IMR-90 (cell line): ENCODE measurements around the gene GARIN5A. TPM values are rescaled to one million over a fixed set of nuclear protein-coding genes. Genes with fewer than 3 reads are reported as not detected.

ENCODE experiments used
- ATAC-seq: fragments of 200-7000 bp; cut with Tn5 transposase; 2 replicates; pipeline ENCODE4 v1.9.1; 2020; ENCODE audit warnings: low read depth, mild to moderate bottlenecking, moderate library complexity
- BruUV-seq: library from RNA; stranded (reverse); fragments of 400-500 nt; replicated peaks from 2 replicates; lab custom pipeline; 2021; lab: Mats Ljungman, UMichigan
- CTCF ChIA-PET: fragments of 300-600 bp; formaldehyde crosslinking; extraction: SDS; loops from one replicate; lab custom pipeline; 2021; ENCODE audit warnings: antibody characterized with exemption; lab: Yijun Ruan, JAX
- POLR2A ChIA-PET: fragments of 300-600 bp; sonication (Branson Sonifier 250); formaldehyde crosslinking; loops from one replicate; lab custom pipeline; 2022; ENCODE audit warnings: antibody characterized with exemption; ENCODE audit not compliant: unreplicated experiment; lab: Charles Lee
- DNase-seq: peaks from one replicate; pipeline ENCODE4 v3.0.0; 2013
- H2AFZ ChIP-seq: replicated peaks from 2 replicates; pipeline ENCODE3; 2013; ENCODE audit warnings: low read length, mild to moderate bottlenecking; ENCODE audit not compliant: poor library complexity
- H2AK5ac ChIP-seq: 2 replicates; pipeline ENCODE4 v1.6.1; 2013; ENCODE audit warnings: low read depth, low read length, inconsistent platforms
- H2AK9ac ChIP-seq: replicated peaks from 2 replicates; pipeline ENCODE3; 2013; ENCODE audit warnings: mild to moderate bottlenecking, low read depth, low read length, moderate library complexity; ENCODE audit not compliant: poor library complexity
- H2BK120ac ChIP-seq: 2 replicates; pipeline ENCODE4 v1.6.1; 2013; ENCODE audit warnings: low read depth, low read length, inconsistent platforms
- H2BK15ac ChIP-seq: 3 replicates; pipeline ENCODE4 v1.6.1; 2013; ENCODE audit warnings: low read depth, low read length, inconsistent platforms
- H2BK20ac ChIP-seq: 2 replicates; pipeline ENCODE4 v1.6.1; 2013; ENCODE audit warnings: low read depth, mild to moderate bottlenecking, inconsistent platforms, low read length, moderate library complexity
- H2BK5ac ChIP-seq: 2 replicates; pipeline ENCODE4 v1.6.1; 2013; ENCODE audit warnings: mild to moderate bottlenecking, low read depth, low read length, inconsistent platforms; ENCODE audit not compliant: poor library complexity, severe bottlenecking
- H3K14ac ChIP-seq: replicated peaks from 2 replicates; pipeline ENCODE4 v1.6.1; 2013; ENCODE audit warnings: low read depth, low read length, inconsistent platforms
- H3K18ac ChIP-seq: 2 replicates; pipeline ENCODE4 v1.6.1; 2013; ENCODE audit warnings: low read depth, low read length, control low read depth
- H3K23ac ChIP-seq: 2 replicates; pipeline ENCODE4 v1.6.1; 2013; ENCODE audit warnings: low read depth, low read length, inconsistent platforms
- H3K27ac ChIP-seq: 2 replicates; pipeline ENCODE4 v1.5.1; 2013; ENCODE audit warnings: mild to moderate bottlenecking, control low read depth, low read length; ENCODE audit not compliant: insufficient read depth
- H3K27me3 ChIP-seq: 2 replicates; pipeline ENCODE4 v1.6.1; 2013; ENCODE audit warnings: low read length; ENCODE audit not compliant: control insufficient read depth, insufficient read depth
- H3K36me3 ChIP-seq: 2 replicates; pipeline ENCODE4 v1.6.1; 2013; ENCODE audit warnings: low read length, mixed read lengths; ENCODE audit not compliant: control insufficient read depth, insufficient read depth
- H3K4ac ChIP-seq: 2 replicates; pipeline ENCODE4 v1.6.1; 2013; ENCODE audit warnings: low read depth, low read length, inconsistent platforms
- H3K4me1 ChIP-seq: 2 replicates; pipeline ENCODE4 v1.6.1; 2013; ENCODE audit warnings: low read length, mixed read lengths; ENCODE audit not compliant: control insufficient read depth, insufficient read depth
- H3K4me2 ChIP-seq: 2 replicates; pipeline ENCODE4 v1.6.1; 2013; ENCODE audit warnings: low read depth, mild to moderate bottlenecking, control low read depth, low read length, moderate library complexity
- H3K4me3 ChIP-seq: 2 replicates; pipeline ENCODE4 v1.5.1; 2013; ENCODE audit warnings: low read depth, mild to moderate bottlenecking, control low read depth, low read length, moderate library complexity; ENCODE audit not compliant: insufficient read depth
- H3K56ac ChIP-seq: 2 replicates; pipeline ENCODE4 v1.6.1; 2013; ENCODE audit warnings: low read length, inconsistent platforms; ENCODE audit not compliant: insufficient read depth; ENCODE audit errors: extremely low read depth
- H3K79me1 ChIP-seq, 2 experiments: 2 replicates each; pipeline ENCODE4 v1.6.1; 2013; ENCODE audit warnings: low read length in 2 of 2, inconsistent platforms in 1 of 2, low read depth in 1 of 2
- H3K9ac ChIP-seq: 2 replicates; pipeline ENCODE4 v1.6.1; 2013; ENCODE audit warnings: low read depth, low read length, control low read depth
- H3K9me1 ChIP-seq: 2 replicates; pipeline ENCODE4 v1.6.1; 2013; ENCODE audit warnings: low read length, inconsistent platforms; ENCODE audit not compliant: insufficient read depth
- H3K9me3 ChIP-seq: 2 replicates; pipeline ENCODE4 v1.6.1; 2013; ENCODE audit warnings: low read length; ENCODE audit not compliant: control insufficient read depth, insufficient read depth
- H4K20me1 ChIP-seq: 2 replicates; pipeline ENCODE4 v1.6.1; 2013; ENCODE audit warnings: low read length, inconsistent platforms; ENCODE audit not compliant: insufficient read depth
- H4K5ac ChIP-seq: 2 replicates; pipeline ENCODE4 v1.6.1; 2013; ENCODE audit warnings: mild to moderate bottlenecking, low read depth, low read length, control low read depth
- H4K8ac ChIP-seq, 2 experiments: 2 replicates each; pipeline ENCODE4 v1.6.1; 2013; ENCODE audit warnings: low read depth in 2 of 2, low read length in 2 of 2, control low read depth in 1 of 2, inconsistent platforms in 1 of 2
- H4K91ac ChIP-seq: 2 replicates; pipeline ENCODE4 v1.6.1; 2013; ENCODE audit warnings: low read depth, low read length, inconsistent platforms; ENCODE audit not compliant: insufficient read depth
- CEBPB ChIP-seq: IDR thresholded peaks from 2 replicates; pipeline ENCODE4 v1.6.1; 2012; ENCODE audit warnings: low read depth, low read length, improper control_type of control experiment
- ELK1 ChIP-seq: fragments of 150-350 bp; IDR thresholded peaks from 2 replicates; pipeline ENCODE4 v1.6.1; 2016; ENCODE audit warnings: low read depth, mild to moderate bottlenecking, low read length, moderate library complexity, borderline replicate concordance
- MXI1 ChIP-seq: IDR thresholded peaks from 2 replicates; pipeline ENCODE4 v1.6.1; 2012; ENCODE audit warnings: low read depth, mild to moderate bottlenecking, low read length, moderate library complexity, borderline replicate concordance
- NFE2L2 ChIP-seq: fragments of 150-350 bp; IDR thresholded peaks from 2 replicates; pipeline ENCODE4 v1.6.1; 2016; ENCODE audit warnings: low read depth, mild to moderate bottlenecking, low read length
- RAD21 ChIP-seq: IDR thresholded peaks from 2 replicates; pipeline ENCODE4 v1.6.1; 2012; ENCODE audit warnings: low read length, improper control_type of control experiment
- RCOR1 ChIP-seq: IDR thresholded peaks from 2 replicates; pipeline ENCODE4 v1.6.1; 2012; ENCODE audit warnings: mild to moderate bottlenecking, low read length, improper control_type of control experiment; ENCODE audit not compliant: insufficient replicate concordance
- RFX5 ChIP-seq: IDR thresholded peaks from 2 replicates; pipeline ENCODE4 v1.8.0; 2012; ENCODE audit warnings: low read depth, mild to moderate bottlenecking, low read length, moderate library complexity
- SMC3 ChIP-seq: fragments of 150-350 bp; IDR thresholded peaks from 2 replicates; pipeline ENCODE4 v1.6.1; 2016; ENCODE audit warnings: low read depth, mild to moderate bottlenecking, antibody characterized with exemption, low read length, moderate library complexity
- USF2 ChIP-seq: fragments of 150-350 bp; IDR thresholded peaks from 2 replicates; pipeline ENCODE4 v1.6.1; 2017; ENCODE audit warnings: mild to moderate bottlenecking, antibody characterized with exemption, low read length, low read depth
- WGBS, 2 experiments: methylation state at CpG; one replicate each; pipeline versions ENCODE4 v1.1.5 to v1.1.7; 2013; ENCODE audit warnings: missing lambda C conversion rate in 2 of 2; ENCODE audit not compliant: insufficient read length in 1 of 2; ENCODE audit errors: extremely low coverage in 2 of 2; 5-methylcytosine and 5-hydroxymethylcytosine counted together
- dilution Hi-C: fragments of 300-500 bp; cut with HindIII; formaldehyde crosslinking; loops from one replicate; pipeline ENCODE4 v1.14.3; 2018; ENCODE audit warnings: low sequenced_read_pairs; ENCODE audit not compliant: unreplicated experiment
- in situ Hi-C: fragments of 300-500 bp; cut with MboI; formaldehyde crosslinking; loops from 3 replicates; pipeline ENCODE4 v1.14.3; 2019; ENCODE audit warnings: low sequenced_read_pairs, inconsistent platforms, mixed read lengths
- intact Hi-C: fragments of 100-400 bp; cut with micrococcal nuclease; formaldehyde crosslinking; loops from 2 replicates; pipeline ENCODE4 v1.10.0; 2022
- polyA plus RNA-seq, 3 experiments: library from polyadenylated mRNA; depleted of rRNA; stranded (reverse); fragments of >200 nt; gene quantifications; 2 replicates each; pipeline ENCODE4 v1.2.3, GENCODE V29; 2012; ENCODE audit warnings: low replicate concordance in 1 of 3
- total RNA-seq: library from RNA; depleted of rRNA; stranded (reverse); fragments of >200 nt; gene quantifications from 2 replicates; pipeline ENCODE4 v1.2.3, GENCODE V29; 2012

GARIN5A gene
- total and polyA plus RNA-seq, 2 of the 4 experiments (the other 2 are of a cell fraction): 0.53 TPM; not detected in 1

- intact Hi-C loops: no loop called here
- ChIA-PET CTCF (no interaction called here), POLR2A (no interaction called here)
- no peak overlapping the region for H3K14ac ChIP-seq
- H2BK5ac ChIP-seq: no peak overlapping the region
- H2BK120ac ChIP-seq: no peak overlapping the region
- H3K4ac ChIP-seq: no peak overlapping the region
- no peaks in the 10 kb centered on the region for H3K4me1 ChIP-seq
- no peak overlapping the region for H2AK9ac ChIP-seq
- no peak overlapping the region for H3K9ac ChIP-seq
- no peak overlapping the region for H4K5ac ChIP-seq
- in situ Hi-C loops: no loop called here
- WGBS, 2 experiments: 65% methylated on average over 7 of the region's 14 CpGs; no CpG with 5 or more reads in 1 of the 2 experiments
- H3K79me1 ChIP-seq: no peaks in the 10 kb centered on the region
- no peak overlapping the region for H4K8ac ChIP-seq
- H4K20me1 ChIP-seq: no peaks in the 10 kb centered on the region
- ATAC-seq: no peak
- no peak for TF ChIP-seq RFX5
- TF ChIP-seq NFE2L2: no peak
- no peak for TF ChIP-seq CEBPB
- no peak for TF ChIP-seq USF2
- TF ChIP-seq MXI1: no peak
- TF ChIP-seq RAD21: no peak
- no peak for TF ChIP-seq SMC3
- no peak for TF ChIP-seq ELK1
- TF ChIP-seq RCOR1: no peak
- H3K27me3 ChIP-seq: peaks cover 2% of the 10 kb centered on the region; the same call in 1 of the 2 replicates
- no peaks in the 10 kb centered on the region for H3K36me3 ChIP-seq
- no peak overlapping the region for H3K18ac ChIP-seq
- dilution Hi-C loops: no loop called here
- H3K4me3 ChIP-seq: no peak overlapping the region
- H3K4me2 ChIP-seq: no peak overlapping the region
- no peak overlapping the region for H3K27ac ChIP-seq
- no peak overlapping the region for H2AK5ac ChIP-seq
- no peak overlapping the region for H4K91ac ChIP-seq
- no peak overlapping the region for H3K56ac ChIP-seq
- no peaks in the 10 kb centered on the region for H3K9me3 ChIP-seq
- H2AFZ ChIP-seq: no peak overlapping the region
- no TSS peak for BruUV-seq
- H3K9me1 ChIP-seq: no peaks in the 10 kb centered on the region
- DNase-seq: no peak
- H3K23ac ChIP-seq: no peak overlapping the region
- no peak overlapping the region for H2BK20ac ChIP-seq
- H2BK15ac ChIP-seq: no peak overlapping the region
These were observed 27.3 kb downstream of the GARIN5A start for GRCh38 chr19:50449236-50449899.
